Cortex of kidney (tissue), 1 donor: ENCODE results near the gene PRRT1.
"Not testable (repeated sequence)": the region's sequence is repeated elsewhere in the genome, so short reads cannot be mapped to it uniquely, and the experiment has no call there.

ENCODE experiments used
- DNase-seq: peaks from one replicate; lab custom pipeline; 2025; lab: John Stamatoyannopoulos, UW

The PRRT1 gene

GRCh38 chr6:32149932-32150870, 1.5 kb downstream of the PRRT1 start:
- no peak for DNase-seq

GRCh38 chr6:32149092-32149755, 2.5 kb downstream of the PRRT1 start:
- no peak for DNase-seq

GRCh38 chr6:32148289-32149091, 3.2 kb downstream of the PRRT1 start:
- no peak for DNase-seq

- no peak for DNase-seq
Measured at GRCh38 chr6:32147401-32148132, 4.2 kb downstream of the PRRT1 start.

- no peak for DNase-seq
Measured at GRCh38 chr6:32146687-32147086, 5.1 kb downstream of the PRRT1 start.

- DNase-seq, result no peak
Measured at GRCh38 chr6:32146287-32146686, 5.5 kb downstream of the PRRT1 start.

GRCh38 chr6:32144238-32144637, 7.5 kb downstream of the PRRT1 start:
- DNase-seq, result not testable (repeated sequence)

GRCh38 chr6:32140420-32141046, 11.2 kb downstream of the PRRT1 start:
- DNase-seq, result no peak

- no peak for DNase-seq
Measured at GRCh38 chr6:32139590-32139989, 12.1 kb downstream of the PRRT1 start.

- DNase-seq, result no peak
Measured at GRCh38 chr6:32137454-32137853, 14.3 kb downstream of the PRRT1 start.

- DNase-seq, result no peak
Measured at GRCh38 chr6:32133786-32134185, 18.0 kb downstream of the PRRT1 start.

- no peak for DNase-seq
Measured at GRCh38 chr6:32132110-32132509, 19.6 kb downstream of the PRRT1 start.

GRCh38 chr6:32131439-32131948, 20.2 kb downstream of the PRRT1 start:
- DNase-seq, result no peak

- DNase-seq, result no peak
Measured at GRCh38 chr6:32129297-32130088, 22.2 kb downstream of the PRRT1 start.

GRCh38 chr6:32128751-32129296, 22.9 kb downstream of the PRRT1 start:
- DNase-seq, result no peak

- no peak for DNase-seq
Measured at GRCh38 chr6:32127717-32128592, 23.8 kb downstream of the PRRT1 start, which contains the start of gene ATF6B. Gene ATF6B (minus strand): TSS chr6:32128246. CDS start chr6:32128207, 39 bp downstream.

- no peak for DNase-seq
Measured at GRCh38 chr6:32127409-32127716, 24.4 kb downstream of the PRRT1 start.

- DNase-seq, result no peak
Measured at GRCh38 chr6:32126880-32127279, 24.9 kb downstream of the PRRT1 start.

- DNase-seq, result no peak
Measured at GRCh38 chr6:32123681-32124080, 28.1 kb downstream of the PRRT1 start.
